CD4-positive, alpha-beta T cell (primary cell): Measurements from ENCODE around the gene PLCD1. TPM values are rescaled to one million over a fixed set of nuclear protein-coding genes. Genes with fewer than 3 reads are reported as not detected.
"Not testable (repeated sequence)": the region's sequence is repeated elsewhere in the genome, so short reads cannot be mapped to it uniquely, and the experiment has no call there.

Experiments
- ATAC-seq: fragments of 200-7000 bp; cut with Tn5 transposase; one replicate; pipeline ENCODE4 v1.10.0; 2022; ENCODE audit warnings: mild to moderate bottlenecking; ENCODE audit not compliant: poor library complexity
- CTCF ChIA-PET: fragments of 350-600 bp; sonication (Branson Sonifier 250); formaldehyde crosslinking; loops from one replicate; lab custom pipeline; 2021; ENCODE audit warnings: antibody characterized with exemption, inconsistent platforms; lab: Charles Lee
- POLR2A ChIA-PET: fragments of 350-600 bp; sonication (Branson Sonifier 250); formaldehyde crosslinking; loops from one replicate; lab custom pipeline; 2021; ENCODE audit warnings: antibody characterized with exemption, inconsistent platforms; lab: Charles Lee
- DNase-seq, 14 experiments: peaks; one replicate each; pipeline ENCODE4 v3.0.0-alpha.2; 2013 to 2020; ENCODE audit warnings: mixed read lengths in 2 of 14
- H3K27ac ChIP-seq, 2 donors: one replicate each; pipeline versions ENCODE4 v1.5.1 to v1.7.0; 2013; ENCODE audit warnings: low read length in 2 of 2, low read depth in 1 of 2, mild to moderate bottlenecking in 1 of 2
- H3K27me3 ChIP-seq, 2 experiments: 1 replicate in 1 of 2; 2 replicates in 1 of 2; pipeline versions ENCODE4 v1.6.1 to v1.7.0; 2013; ENCODE audit warnings: low read length in 2 of 2, control low read depth in 1 of 2, mild to moderate bottlenecking in 1 of 2, moderate library complexity in 1 of 2; ENCODE audit not compliant: insufficient read depth in 2 of 2, control insufficient read depth in 1 of 2
- H3K36me3 ChIP-seq: one replicate; pipeline ENCODE4 v1.6.1; 2013; ENCODE audit warnings: low read length, control low read depth; ENCODE audit not compliant: insufficient read depth
- H3K4me1 ChIP-seq: one replicate; pipeline ENCODE4 v1.6.1; 2013; ENCODE audit warnings: low read length, control low read depth; ENCODE audit not compliant: insufficient read depth
- H3K4me3 ChIP-seq: one replicate; pipeline ENCODE4 v1.5.1; 2013; ENCODE audit warnings: mild to moderate bottlenecking, low read length, moderate library complexity
- H3K9me3 ChIP-seq, 2 experiments: 1 replicate in 1 of 2; 2 replicates in 1 of 2; pipeline versions ENCODE4 v1.6.1 to v1.7.0; 2013; ENCODE audit warnings: low read length in 2 of 2, mild to moderate bottlenecking in 2 of 2, control low read depth in 1 of 2, moderate library complexity in 1 of 2; ENCODE audit not compliant: control insufficient read depth in 1 of 2, insufficient read depth in 1 of 2
- H3K27ac Mint-ChIP-seq: one replicate; pipeline ENCODE4 v1.8.0; 2020; ENCODE audit warnings: mixed read lengths
- H3K27me3 Mint-ChIP-seq: one replicate; pipeline ENCODE4 v1.8.0; 2021; ENCODE audit warnings: mixed read lengths
- H3K36me3 Mint-ChIP-seq: one replicate; pipeline ENCODE4 v1.8.0; 2021; ENCODE audit warnings: low read depth, mixed read lengths
- H3K4me1 Mint-ChIP-seq: one replicate; pipeline ENCODE4 v1.8.0; 2021; ENCODE audit warnings: low read depth, mixed read lengths
- H3K4me3 Mint-ChIP-seq: one replicate; pipeline ENCODE4 v1.8.0; 2020; ENCODE audit warnings: mild to moderate bottlenecking, mixed read lengths
- H3K9me3 Mint-ChIP-seq: one replicate; pipeline ENCODE4 v1.8.0; 2020; ENCODE audit warnings: mixed read lengths
- intact Hi-C, 2 experiments: fragments of 100-400 bp; cut with DNase I in 1 of 2; cut with micrococcal nuclease in 1 of 2; formaldehyde crosslinking; loops; one replicate each; pipeline versions ENCODE4 v1.15.1 to v1.9.0; 2023 to 2025; cut with DNase I, micrococcal nuclease
- total RNA-seq, 174 experiments: library from RNA in 2 of 174; stranded (reverse) in 2 of 174; gene quantifications; one replicate each; pipeline ENCODE4 v1.2.3 and lab custom pipeline; 2021 to 2026
- TF ChIP-seq, protein P1 (sequence below): fragments of 200-600 bp; IDR thresholded peaks from one replicate; pipeline ENCODE4 v1.8.0; 2022; ENCODE audit warnings: antibody characterized with exemption, mild to moderate bottlenecking

PLCD1 gene
- total RNA-seq, 2 experiments from 2014 or later, result 67.0 to 69.8 TPM

DNA sequence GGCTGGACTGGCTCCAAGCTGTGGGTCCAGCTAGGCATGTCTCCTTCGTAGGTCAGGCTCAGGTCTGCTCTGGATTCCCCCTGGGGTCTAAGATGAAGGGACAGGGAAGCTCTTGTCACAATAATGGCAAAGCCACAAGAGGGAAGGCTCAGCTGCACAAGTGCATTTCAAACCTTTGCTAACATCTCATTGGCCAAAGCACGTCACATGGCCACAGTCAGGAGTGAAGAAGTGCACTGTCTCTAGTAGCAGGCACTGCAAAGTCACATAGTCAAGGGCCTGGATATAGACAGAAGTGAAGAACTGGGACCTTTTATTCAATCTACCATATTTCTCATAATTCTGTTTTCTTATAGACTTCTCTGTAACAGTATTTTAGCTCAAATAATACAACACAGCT lies 29.7 kb upstream of the PLCD1 start:
- Mint-ChIP-seq H3K4me1 (no peaks in the 10 kb centered on the region), H3K27me3 (no peaks in the 10 kb centered on the region), H3K4me3 (no peak overlapping the region), H3K9me3 (no peaks in the 10 kb centered on the region), H3K27ac (no peak overlapping the region), H3K36me3 (no peaks in the 10 kb centered on the region)
- ChIA-PET POLR2A (no interaction called here), CTCF (no interaction called here)
- Histone ChIP-seq H3K9me3 (no peaks in the 10 kb centered on the region), H3K36me3 (no peaks in the 10 kb centered on the region), H3K27ac (no peak overlapping the region), H3K4me3 (no peak overlapping the region), H3K4me1 (no peaks in the 10 kb centered on the region), H3K27me3 (no peaks in the 10 kb centered on the region)
- TF ChIP-seq, protein P1, sequence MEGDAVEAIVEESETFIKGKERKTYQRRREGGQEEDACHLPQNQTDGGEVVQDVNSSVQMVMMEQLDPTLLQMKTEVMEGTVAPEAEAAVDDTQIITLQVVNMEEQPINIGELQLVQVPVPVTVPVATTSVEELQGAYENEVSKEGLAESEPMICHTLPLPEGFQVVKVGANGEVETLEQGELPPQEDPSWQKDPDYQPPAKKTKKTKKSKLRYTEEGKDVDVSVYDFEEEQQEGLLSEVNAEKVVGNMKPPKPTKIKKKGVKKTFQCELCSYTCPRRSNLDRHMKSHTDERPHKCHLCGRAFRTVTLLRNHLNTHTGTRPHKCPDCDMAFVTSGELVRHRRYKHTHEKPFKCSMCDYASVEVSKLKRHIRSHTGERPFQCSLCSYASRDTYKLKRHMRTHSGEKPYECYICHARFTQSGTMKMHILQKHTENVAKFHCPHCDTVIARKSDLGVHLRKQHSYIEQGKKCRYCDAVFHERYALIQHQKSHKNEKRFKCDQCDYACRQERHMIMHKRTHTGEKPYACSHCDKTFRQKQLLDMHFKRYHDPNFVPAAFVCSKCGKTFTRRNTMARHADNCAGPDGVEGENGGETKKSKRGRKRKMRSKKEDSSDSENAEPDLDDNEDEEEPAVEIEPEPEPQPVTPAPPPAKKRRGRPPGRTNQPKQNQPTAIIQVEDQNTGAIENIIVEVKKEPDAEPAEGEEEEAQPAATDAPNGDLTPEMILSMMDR, result no peak
- DNase-seq (no peak), ATAC-seq (no peak)
- intact Hi-C loops, result no loop called here

DNA sequence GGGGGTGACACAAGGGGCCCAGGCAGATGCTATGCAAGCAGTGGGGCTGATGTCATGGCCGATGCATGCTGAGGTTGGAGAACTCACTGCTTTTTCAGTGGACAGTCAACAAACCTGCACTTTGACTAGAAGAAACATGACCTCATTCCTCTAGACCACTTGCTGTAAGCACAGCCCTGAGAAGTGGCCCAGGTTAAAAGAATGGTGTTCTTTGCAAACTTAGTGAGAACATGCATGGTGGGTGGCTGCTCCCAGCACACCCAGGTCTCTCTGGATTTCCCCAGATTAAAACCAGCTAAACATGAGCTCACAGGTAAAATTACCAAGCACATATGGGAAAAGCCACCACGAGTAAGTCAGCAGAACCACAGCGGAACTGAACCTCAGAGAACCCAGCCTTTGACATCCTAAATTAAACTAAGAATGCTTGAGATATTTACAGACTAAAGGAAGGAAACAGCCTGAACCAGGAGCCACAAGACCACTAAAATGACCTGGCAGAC lies 25.1 kb upstream of the PLCD1 start:
- intact Hi-C loops, result no loop called here
- peaks cover 4% of the 10 kb centered on the region for H3K36me3 Mint-ChIP-seq

DNA sequence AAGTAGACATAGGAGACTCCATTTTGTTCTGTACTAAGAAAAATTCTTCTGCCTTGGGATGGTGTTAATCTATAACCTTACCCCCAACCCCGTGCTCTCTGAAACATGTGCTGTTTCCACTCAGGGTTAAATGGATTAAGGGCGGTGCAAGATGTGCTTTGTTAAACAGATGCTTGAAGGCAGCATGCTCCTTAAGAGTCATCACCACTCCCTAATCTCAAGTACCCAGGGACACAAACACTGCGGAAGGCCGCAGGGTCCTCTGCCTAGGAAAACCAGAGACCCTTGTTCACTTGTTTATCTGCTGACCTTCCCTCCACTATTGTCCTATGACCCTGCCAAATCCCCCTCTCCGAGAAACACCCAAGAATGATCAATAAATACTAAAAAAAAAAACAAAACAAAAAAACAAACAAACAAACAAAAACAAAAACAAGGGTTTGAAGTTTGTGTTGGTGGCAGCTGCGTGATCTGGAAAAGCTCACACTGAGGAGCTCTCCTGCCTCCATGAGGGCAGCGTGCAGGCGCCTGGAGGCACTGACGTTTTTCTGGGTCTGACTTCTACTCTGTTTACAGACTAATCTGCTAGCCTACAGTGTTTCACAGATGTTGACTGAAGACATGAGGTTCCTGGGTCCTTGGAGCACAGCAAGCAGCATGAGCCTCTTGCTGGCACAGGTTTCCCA lies 24.5 kb upstream of the PLCD1 start:
- CTCF ChIA-PET, result not testable (repeated sequence)

More for the DNA sequence above, 25.1 kb upstream of the PLCD1 start:
- Histone ChIP-seq H3K27me3 (no peaks in the 10 kb centered on the region), H3K36me3 (no peaks in the 10 kb centered on the region), H3K4me1 (no peaks in the 10 kb centered on the region), H3K9me3 (peaks cover 0 to 6% of the 10 kb centered on the region in 2 experiments), H3K27ac (no peak overlapping the region), H3K4me3 (no peak overlapping the region)
- Mint-ChIP-seq H3K4me3 (no peak overlapping the region), H3K4me1 (no peaks in the 10 kb centered on the region), H3K9me3 (no peaks in the 10 kb centered on the region), H3K27ac (no peak overlapping the region), H3K27me3 (no peaks in the 10 kb centered on the region)
- ATAC-seq (no peak), DNase-seq (no peak)
- POLR2A ChIA-PET, result no interaction called here
- CTCF ChIA-PET, result no interaction called here
- TF ChIP-seq, protein P1, result no peak

DNA sequence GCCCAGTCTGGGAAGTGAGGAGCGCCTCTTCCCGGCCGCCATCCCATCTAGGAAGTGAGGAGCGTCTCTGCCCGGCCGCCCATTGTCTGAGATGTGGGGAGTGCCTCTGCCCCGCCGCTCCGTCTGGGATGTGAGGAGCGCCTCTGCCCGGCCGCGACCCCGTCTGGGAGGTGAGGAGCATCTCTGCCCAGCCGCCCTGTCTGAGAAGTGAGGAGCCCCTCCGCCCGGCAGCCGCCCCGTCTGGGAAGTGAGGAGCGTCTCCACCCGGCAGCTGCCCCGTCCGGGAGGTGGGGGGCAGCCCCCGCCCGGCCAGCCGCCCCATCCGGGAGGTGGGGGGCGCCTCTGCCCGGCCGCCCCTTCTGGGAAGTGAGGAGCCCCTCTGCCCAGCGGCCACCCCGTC lies 23.8 kb upstream of the PLCD1 start:
- POLR2A ChIA-PET, ATAC-seq: not testable (repeated sequence)

More for the DNA sequence above, 24.5 kb upstream of the PLCD1 start:
- H3K4me3 Mint-ChIP-seq, H3K27me3 ChIP-seq, H3K4me3 ChIP-seq, H3K27ac ChIP-seq, H3K9me3 Mint-ChIP-seq, intact Hi-C loops, H3K36me3 ChIP-seq, ATAC-seq, H3K9me3 ChIP-seq, H3K27me3 Mint-ChIP-seq, H3K4me1 Mint-ChIP-seq, DNase-seq, H3K4me1 ChIP-seq, H3K36me3 Mint-ChIP-seq, POLR2A ChIA-PET, H3K27ac Mint-ChIP-seq: not testable (repeated sequence)

More for the DNA sequence above, 23.8 kb upstream of the PLCD1 start:
- H3K27me3 Mint-ChIP-seq, H3K27ac Mint-ChIP-seq, H3K4me1 Mint-ChIP-seq, CTCF ChIA-PET, H3K4me1 ChIP-seq, intact Hi-C loops, H3K9me3 Mint-ChIP-seq, H3K36me3 Mint-ChIP-seq, DNase-seq, H3K36me3 ChIP-seq, H3K9me3 ChIP-seq, H3K27ac ChIP-seq, H3K27me3 ChIP-seq, H3K4me3 ChIP-seq, H3K4me3 Mint-ChIP-seq: not testable (repeated sequence)
